HepG2 (cell line): ENCODE results near the gene ATG9A. TPM values are rescaled to one million over a fixed set of nuclear protein-coding genes. Genes with fewer than 3 reads are reported as not detected.

Experiments
- CHD4 ChIP-seq: fragments of 200-600 bp; sonication (generic); IDR thresholded peaks from 2 replicates; pipeline ENCODE4 v1.7.0; 2017; ENCODE audit warnings: mild to moderate bottlenecking, low read length, borderline replicate concordance
- CREB3 ChIP-seq: sonication (generic); formaldehyde crosslinking; IDR thresholded peaks from 2 replicates; pipeline ENCODE4 v1.5.0; 2020; ENCODE audit warnings: missing genetic modification reagents
- E2F5 ChIP-seq: sonication (generic); formaldehyde crosslinking; conservative IDR thresholded peaks from 2 replicates; pipeline ENCODE4 v1.4.0; 2020; ENCODE audit warnings: missing genetic modification reagents
- ETS1 ChIP-seq: sonication (generic); formaldehyde crosslinking; IDR thresholded peaks from 2 replicates; pipeline ENCODE4 v1.4.0; 2020; ENCODE audit warnings: missing genetic modification reagents
- ISL2 ChIP-seq: sonication (generic); formaldehyde crosslinking; IDR thresholded peaks from 2 replicates; pipeline ENCODE4 v1.5.0; 2020; ENCODE audit warnings: missing genetic modification reagents
- MEIS1 ChIP-seq: sonication (generic); formaldehyde crosslinking; IDR thresholded peaks from 2 replicates; pipeline ENCODE4 v1.9.0; 2021; ENCODE audit warnings: mild to moderate bottlenecking, missing genetic modification reagents, moderate library complexity, borderline replicate concordance
- MIER3 ChIP-seq: IDR thresholded peaks from 2 replicates; pipeline ENCODE4 v1.6.1; 2016; ENCODE audit warnings: missing compliant biosample characterization, borderline replicate concordance
- THAP7 ChIP-seq: sonication (generic); formaldehyde crosslinking; IDR thresholded peaks from 2 replicates; pipeline ENCODE4 v1.8.1; 2023; ENCODE audit warnings: mild to moderate bottlenecking, missing genetic modification reagents
- TP53 ChIP-seq: sonication (generic); formaldehyde crosslinking; conservative IDR thresholded peaks from 2 replicates; pipeline ENCODE4 v1.4.0; 2020; ENCODE audit warnings: missing genetic modification reagents
- YEATS4 ChIP-seq: sonication (generic); formaldehyde crosslinking; IDR thresholded peaks from 2 replicates; pipeline ENCODE4 v1.4.0; 2020; ENCODE audit warnings: missing genetic modification reagents, borderline replicate concordance
- ZNF292 ChIP-seq: sonication (generic); formaldehyde crosslinking; IDR thresholded peaks from 2 replicates; pipeline ENCODE4 v1.8.1; 2022; ENCODE audit warnings: mild to moderate bottlenecking, low read depth, missing genetic modification reagents, borderline replicate concordance
- ZNF451 ChIP-seq: sonication (generic); formaldehyde crosslinking; IDR thresholded peaks from 2 replicates; pipeline ENCODE4 v1.5.0; 2020; ENCODE audit warnings: mild to moderate bottlenecking, missing genetic modification reagents
- ZNF460 ChIP-seq: sonication (generic); formaldehyde crosslinking; IDR thresholded peaks from 2 replicates; pipeline ENCODE4 v1.5.1; 2020; ENCODE audit warnings: missing genetic modification reagents, mild to moderate bottlenecking, borderline replicate concordance
- ZNF547 ChIP-seq: sonication (generic); formaldehyde crosslinking; IDR thresholded peaks from 2 replicates; pipeline ENCODE4 v1.5.1; 2020; ENCODE audit warnings: mild to moderate bottlenecking, missing genetic modification reagents
- ZNF572 ChIP-seq: sonication (generic); formaldehyde crosslinking; IDR thresholded peaks from 2 replicates; pipeline ENCODE4 v1.5.1; 2020; ENCODE audit warnings: mild to moderate bottlenecking, missing genetic modification reagents
- ZNF792 ChIP-seq: IDR thresholded peaks from 2 replicates; pipeline ENCODE4 v1.6.1; 2016
- polyA plus RNA-seq, 8 experiments: library from polyadenylated mRNA; depleted of rRNA in 3 of 8; stranded (reverse) in 7 of 8; unstranded in 1 of 8; fragments of >200 nt; fragmentation: Illumina TruSeq in 4 of 8; extraction: Trizol in 4 of 8; gene quantifications; 2 replicates each; pipeline versions ENCODE4 v1.2.1 to v1.2.3, GENCODE V29; 2011 to 2016; ENCODE audit warnings: low read depth in 4 of 8, missing spikeins in 1 of 8, mixed read lengths in 1 of 8; ENCODE audit not compliant: insufficient read depth in 1 of 8
- total RNA-seq, 5 experiments: library from RNA; depleted of rRNA; stranded (reverse); fragments of >200 nt; fragmentation: Illumina TruSeq; extraction: Trizol; gene quantifications; 2 replicates each; pipeline ENCODE4 v1.2.3, GENCODE V29; 2016; ENCODE audit warnings: low read depth in 1 of 5
- TF ChIP-seq, protein P1 (sequence below): sonication (generic); formaldehyde crosslinking; IDR thresholded peaks from 2 replicates; pipeline ENCODE4 v1.5.0; 2020; ENCODE audit warnings: mild to moderate bottlenecking, missing genetic modification reagents
- TF ChIP-seq, protein P2 (sequence below): IDR thresholded peaks from 2 replicates; pipeline ENCODE4 v1.6.1; 2016; ENCODE audit warnings: mild to moderate bottlenecking

Gene ATG9A
- total and polyA plus RNA-seq, 2 of the 13 experiments (the other 11 are each of a cell fraction or from before 2014, with no cell fraction given), result 35.0 to 131 TPM

DNA sequence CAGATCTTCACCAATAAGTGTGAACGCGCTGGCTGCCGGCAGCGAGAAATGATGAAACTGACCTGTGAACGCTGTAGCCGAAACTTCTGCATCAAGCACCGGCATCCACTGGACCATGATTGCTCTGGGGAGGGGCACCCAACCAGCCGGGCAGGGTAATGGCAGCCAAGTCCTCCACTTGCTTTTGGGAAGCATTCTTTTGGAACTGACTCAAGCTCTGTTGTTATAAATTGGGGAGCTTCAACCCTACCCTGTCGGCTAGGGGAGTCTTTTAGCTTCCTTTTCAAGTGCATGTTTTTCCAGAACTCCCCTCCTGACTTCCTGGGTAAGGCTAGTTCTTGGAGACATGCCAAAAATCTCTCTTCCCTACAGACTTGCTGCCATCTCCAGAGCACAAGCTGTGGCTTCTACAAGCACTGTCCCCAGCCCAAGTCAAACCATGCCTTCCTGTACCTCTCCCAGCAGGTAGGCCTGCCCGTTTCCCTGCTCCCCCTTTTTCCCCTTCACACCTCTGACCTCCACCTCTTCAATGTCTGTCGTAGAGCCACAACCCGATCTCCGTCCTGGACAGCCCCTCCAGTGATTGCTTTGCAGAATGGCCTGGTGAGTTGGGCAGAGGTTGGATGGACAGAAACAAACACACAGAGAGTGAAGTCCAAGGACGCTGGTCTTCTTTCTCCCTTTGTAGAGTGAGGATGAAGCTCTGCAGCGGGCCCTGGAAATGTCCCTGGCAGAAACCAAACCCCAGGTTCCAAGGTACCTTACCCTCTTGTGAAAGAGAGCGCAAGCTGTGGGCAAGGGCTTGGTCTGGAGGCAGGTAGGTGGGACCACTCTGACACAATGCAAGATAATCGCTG lies 21.3 kb downstream of the ATG9A start (continued):
- TF ChIP-seq, protein P1, sequence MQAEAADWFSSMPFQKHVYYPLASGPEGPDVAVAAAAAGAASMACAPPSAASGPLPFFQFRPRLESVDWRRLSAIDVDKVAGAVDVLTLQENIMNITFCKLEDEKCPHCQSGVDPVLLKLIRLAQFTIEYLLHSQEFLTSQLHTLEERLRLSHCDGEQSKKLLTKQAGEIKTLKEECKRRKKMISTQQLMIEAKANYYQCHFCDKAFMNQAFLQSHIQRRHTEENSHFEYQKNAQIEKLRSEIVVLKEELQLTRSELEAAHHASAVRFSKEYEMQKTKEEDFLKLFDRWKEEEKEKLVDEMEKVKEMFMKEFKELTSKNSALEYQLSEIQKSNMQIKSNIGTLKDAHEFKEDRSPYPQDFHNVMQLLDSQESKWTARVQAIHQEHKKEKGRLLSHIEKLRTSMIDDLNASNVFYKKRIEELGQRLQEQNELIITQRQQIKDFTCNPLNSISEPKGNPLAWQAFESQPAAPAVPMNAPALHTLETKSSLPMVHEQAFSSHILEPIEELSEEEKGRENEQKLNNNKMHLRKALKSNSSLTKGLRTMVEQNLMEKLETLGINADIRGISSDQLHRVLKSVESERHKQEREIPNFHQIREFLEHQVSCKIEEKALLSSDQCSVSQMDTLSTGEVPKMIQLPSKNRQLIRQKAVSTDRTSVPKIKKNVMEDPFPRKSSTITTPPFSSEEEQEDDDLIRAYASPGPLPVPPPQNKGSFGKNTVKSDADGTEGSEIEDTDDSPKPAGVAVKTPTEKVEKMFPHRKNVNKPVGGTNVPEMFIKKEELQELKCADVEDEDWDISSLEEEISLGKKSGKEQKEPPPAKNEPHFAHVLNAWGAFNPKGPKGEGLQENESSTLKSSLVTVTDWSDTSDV, result no peak
- TF ChIP-seq MIER3 (CRISPR knock-in tag) (no peak), TP53 (CRISPR knock-in tag) (no peak), ZNF572 (CRISPR knock-in tag) (no peak), THAP7 (CRISPR knock-in tag) (no peak), ZNF292 (CRISPR knock-in tag) (0 out of 2 replicates have a peak, but pooled peaks have one; percentile 26), ZNF460 (CRISPR knock-in tag) (no peak; the same call in 1 of the 2 replicates), ETS1 (no peak), E2F5 (CRISPR knock-in tag) (no peak), CREB3 (CRISPR knock-in tag) (no peak), YEATS4 (CRISPR knock-in tag) (no peak), ZNF792 (CRISPR knock-in tag) (peak; percentile 79), ISL2 (CRISPR knock-in tag) (peak; percentile 64; the same call in 1 of the 2 replicates), ZNF547 (CRISPR knock-in tag) (peak; percentile 64), ZNF451 (CRISPR knock-in tag) (0 out of 2 replicates have a peak, but pooled peaks have one; percentile 32), CHD4 (peak; percentile 30; the same call in 1 of the 2 replicates), MEIS1 (CRISPR knock-in tag) (0 out of 2 replicates have a peak, but pooled peaks have one; percentile 33)
- TF ChIP-seq, protein P2, sequence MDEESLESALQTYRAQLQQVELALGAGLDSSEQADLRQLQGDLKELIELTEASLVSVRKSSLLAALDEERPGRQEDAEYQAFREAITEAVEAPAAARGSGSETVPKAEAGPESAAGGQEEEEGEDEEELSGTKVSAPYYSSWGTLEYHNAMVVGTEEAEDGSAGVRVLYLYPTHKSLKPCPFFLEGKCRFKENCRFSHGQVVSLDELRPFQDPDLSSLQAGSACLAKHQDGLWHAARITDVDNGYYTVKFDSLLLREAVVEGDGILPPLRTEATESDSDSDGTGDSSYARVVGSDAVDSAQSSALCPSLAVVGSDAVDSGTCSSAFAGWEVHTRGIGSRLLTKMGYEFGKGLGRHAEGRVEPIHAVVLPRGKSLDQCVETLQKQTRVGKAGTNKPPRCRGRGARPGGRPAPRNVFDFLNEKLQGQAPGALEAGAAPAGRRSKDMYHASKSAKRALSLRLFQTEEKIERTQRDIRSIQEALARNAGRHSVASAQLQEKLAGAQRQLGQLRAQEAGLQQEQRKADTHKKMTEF, result peak; percentile 56
